ENCODE measurements around the gene TDRD7. TPM values are rescaled to one million over a fixed set of nuclear protein-coding genes. Genes with fewer than 3 reads are reported as not detected.

TDRD7 gene
- total and polyA plus RNA-seq, 2 donors from 2014 or later = 7.8 to 15.0 TPM

DNA sequence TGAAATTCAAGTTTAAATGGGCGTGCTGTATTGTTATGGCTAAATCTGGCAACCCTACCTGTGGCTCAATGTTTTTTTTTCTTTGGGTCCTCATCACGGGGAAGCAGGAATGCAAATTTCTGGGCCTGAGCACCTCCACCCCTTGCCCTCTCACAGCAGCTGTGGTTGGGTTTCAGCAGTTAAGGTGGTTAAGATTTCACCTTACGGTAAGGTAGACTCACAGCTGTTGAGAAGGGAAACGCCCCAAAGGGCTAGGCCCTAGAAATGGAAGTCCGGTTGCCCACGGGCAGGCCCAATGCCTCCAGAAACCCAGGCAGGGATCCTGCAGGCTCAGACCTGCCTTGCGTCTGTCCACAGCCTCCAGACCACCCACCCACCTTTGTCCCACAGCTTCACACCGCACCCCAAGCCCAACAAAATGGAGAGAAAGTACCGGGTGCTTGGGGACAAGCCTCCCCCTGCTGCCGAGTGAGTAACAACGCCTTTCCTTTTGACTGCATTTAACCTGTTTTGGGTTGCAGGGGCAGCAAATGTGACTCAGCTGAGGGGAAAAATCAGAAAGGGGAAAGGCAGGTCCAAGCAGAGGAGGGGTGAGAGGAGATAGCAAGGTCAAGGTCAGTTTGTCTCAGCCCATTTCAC lies 48.1 kb upstream of the TDRD7 start:
- intact Hi-C loops (cut with DNase I) = no loop called here
- Histone ChIP-seq H3K4me3 (ENCODE audit: low read length in 3 of 3) (no peak overlapping the region), H3K4me1 (ENCODE audit: control insufficient read depth in 2 of 3, insufficient read depth in 2 of 3, low read depth in 1 of 3, low read length in 3 of 3) (no peaks in the 10 kb centered on the region), H3K27me3 (ENCODE audit: control insufficient read depth, insufficient read depth, low read length) (no peaks in the 10 kb centered on the region), H3K36me3 (ENCODE audit: control insufficient read depth in 2 of 3, insufficient read depth in 3 of 3, low read length in 3 of 3) (peaks cover 0 to 6% (median 3%) of the 10 kb centered on the region in 3 donors), H3K9me3 (ENCODE audit: control insufficient read depth in 2 of 3, insufficient read depth in 1 of 3, low read length in 3 of 3) (no peaks in the 10 kb centered on the region), H3K9ac (ENCODE audit: low read length in 3 of 3) (no peak overlapping the region), H3K27ac (ENCODE audit: low read depth in 2 of 2, low read length in 2 of 2) (no peak overlapping the region)
- TF ChIP-seq, protein P1, sequence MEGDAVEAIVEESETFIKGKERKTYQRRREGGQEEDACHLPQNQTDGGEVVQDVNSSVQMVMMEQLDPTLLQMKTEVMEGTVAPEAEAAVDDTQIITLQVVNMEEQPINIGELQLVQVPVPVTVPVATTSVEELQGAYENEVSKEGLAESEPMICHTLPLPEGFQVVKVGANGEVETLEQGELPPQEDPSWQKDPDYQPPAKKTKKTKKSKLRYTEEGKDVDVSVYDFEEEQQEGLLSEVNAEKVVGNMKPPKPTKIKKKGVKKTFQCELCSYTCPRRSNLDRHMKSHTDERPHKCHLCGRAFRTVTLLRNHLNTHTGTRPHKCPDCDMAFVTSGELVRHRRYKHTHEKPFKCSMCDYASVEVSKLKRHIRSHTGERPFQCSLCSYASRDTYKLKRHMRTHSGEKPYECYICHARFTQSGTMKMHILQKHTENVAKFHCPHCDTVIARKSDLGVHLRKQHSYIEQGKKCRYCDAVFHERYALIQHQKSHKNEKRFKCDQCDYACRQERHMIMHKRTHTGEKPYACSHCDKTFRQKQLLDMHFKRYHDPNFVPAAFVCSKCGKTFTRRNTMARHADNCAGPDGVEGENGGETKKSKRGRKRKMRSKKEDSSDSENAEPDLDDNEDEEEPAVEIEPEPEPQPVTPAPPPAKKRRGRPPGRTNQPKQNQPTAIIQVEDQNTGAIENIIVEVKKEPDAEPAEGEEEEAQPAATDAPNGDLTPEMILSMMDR (IDR thresholded peaks at IDR 0.05; ENCODE audit: borderline replicate concordance, extremely low read depth, insufficient read depth) = no peak
- FAIRE-seq = no peak
- no peak for DNase-seq

GRCh38 chr9:97364769-97365490 lies 47.0 kb upstream of the TDRD7 start:
- peaks cover 0 to 6% (median 3%) of the 10 kb centered on the region in 3 donors for H3K36me3 ChIP-seq (ENCODE audit: control insufficient read depth in 2 of 3, insufficient read depth in 3 of 3, low read length in 3 of 3)
- no peak overlapping the region for H3K27ac ChIP-seq (ENCODE audit: low read depth in 2 of 2, low read length in 2 of 2)
- H3K27me3 ChIP-seq (ENCODE audit: control insufficient read depth, insufficient read depth, low read length) = no peaks in the 10 kb centered on the region
- no peak for DNase-seq
- TF ChIP-seq, protein P1 (IDR thresholded peaks at IDR 0.05; ENCODE audit: borderline replicate concordance, extremely low read depth, insufficient read depth) = no peak
- intact Hi-C loops (cut with DNase I) = no loop called here
- no peaks in the 10 kb centered on the region for H3K4me1 ChIP-seq (ENCODE audit: control insufficient read depth in 2 of 3, insufficient read depth in 2 of 3, low read depth in 1 of 3, low read length in 3 of 3)
- no peak overlapping the region for H3K4me3 ChIP-seq (ENCODE audit: low read length in 3 of 3)
- no peak overlapping the region for H3K9ac ChIP-seq (ENCODE audit: low read length in 3 of 3)
- no peak for FAIRE-seq
- no peaks in the 10 kb centered on the region for H3K9me3 ChIP-seq (ENCODE audit: control insufficient read depth in 2 of 3, insufficient read depth in 1 of 3, low read length in 3 of 3)

DNA sequence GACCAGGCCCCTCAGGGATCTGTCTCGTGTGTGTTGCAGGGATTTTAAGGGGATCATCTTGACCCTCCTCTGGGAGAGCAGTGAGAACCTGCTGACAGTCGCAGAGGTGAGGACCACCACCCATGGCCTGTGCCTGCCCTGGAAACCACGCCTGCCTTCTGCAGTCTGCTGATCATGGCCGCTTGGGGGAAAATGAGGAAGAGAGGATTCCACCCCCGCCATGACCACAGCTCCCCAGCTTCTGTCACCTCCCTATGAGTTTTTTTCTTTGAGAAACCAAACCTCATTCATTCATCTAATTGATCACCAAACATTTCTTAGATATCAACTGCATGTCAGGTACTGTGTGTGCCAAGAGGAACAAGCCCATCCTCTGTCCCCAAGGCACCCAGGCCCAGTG lies 46.3 kb upstream of the TDRD7 start:
- FAIRE-seq = no peak
- intact Hi-C loops (cut with DNase I) = no loop called here
- TF ChIP-seq, protein P1 (IDR thresholded peaks at IDR 0.05; ENCODE audit: borderline replicate concordance, extremely low read depth, insufficient read depth) = no peak
- no peak for DNase-seq
- peaks cover 0 to 6% (median 3%) of the 10 kb centered on the region in 3 donors for H3K36me3 ChIP-seq (ENCODE audit: control insufficient read depth in 2 of 3, insufficient read depth in 3 of 3, low read length in 3 of 3)
- H3K27me3 ChIP-seq (ENCODE audit: control insufficient read depth, insufficient read depth, low read length) = no peaks in the 10 kb centered on the region
- no peaks in the 10 kb centered on the region for H3K9me3 ChIP-seq (ENCODE audit: control insufficient read depth in 2 of 3, insufficient read depth in 1 of 3, low read length in 3 of 3)
- H3K4me3 ChIP-seq (ENCODE audit: low read length in 3 of 3) = no peak overlapping the region
- H3K27ac ChIP-seq (ENCODE audit: low read depth in 2 of 2, low read length in 2 of 2) = no peak overlapping the region
- H3K4me1 ChIP-seq (ENCODE audit: control insufficient read depth in 2 of 3, insufficient read depth in 2 of 3, low read depth in 1 of 3, low read length in 3 of 3) = no peaks in the 10 kb centered on the region
- no peak overlapping the region for H3K9ac ChIP-seq (ENCODE audit: low read length in 3 of 3)
